ENCODE results near the gene KIF26B.

The KIF26B gene

DNA sequence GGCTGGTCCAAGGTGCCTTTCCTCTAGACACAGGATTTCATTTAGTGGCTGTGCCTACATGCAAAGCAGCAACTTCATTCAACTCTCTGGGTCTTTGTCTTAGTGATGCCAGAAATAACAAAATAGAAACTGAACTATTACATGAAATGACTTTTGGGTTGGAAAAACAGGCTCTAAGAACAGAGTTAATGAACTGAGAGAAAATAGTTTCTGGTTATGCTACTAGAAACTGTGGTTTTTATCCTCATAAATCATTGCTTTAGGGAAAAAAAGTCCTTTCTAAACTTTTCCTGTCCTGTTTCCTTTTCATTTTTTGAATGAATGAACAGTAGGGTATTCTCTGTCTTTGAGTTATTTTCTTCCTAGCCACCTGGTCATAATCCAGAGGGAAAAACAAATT, 424.0 kb downstream of the KIF26B start:
- H3K9me3 ChIP-seq, result no peaks in the 10 kb centered on the region
- H3K27me3 ChIP-seq, result no peaks in the 10 kb centered on the region
- H3K36me3 ChIP-seq, result peaks cover 7% of the 10 kb centered on the region
- TF ChIP-seq, protein P1, sequence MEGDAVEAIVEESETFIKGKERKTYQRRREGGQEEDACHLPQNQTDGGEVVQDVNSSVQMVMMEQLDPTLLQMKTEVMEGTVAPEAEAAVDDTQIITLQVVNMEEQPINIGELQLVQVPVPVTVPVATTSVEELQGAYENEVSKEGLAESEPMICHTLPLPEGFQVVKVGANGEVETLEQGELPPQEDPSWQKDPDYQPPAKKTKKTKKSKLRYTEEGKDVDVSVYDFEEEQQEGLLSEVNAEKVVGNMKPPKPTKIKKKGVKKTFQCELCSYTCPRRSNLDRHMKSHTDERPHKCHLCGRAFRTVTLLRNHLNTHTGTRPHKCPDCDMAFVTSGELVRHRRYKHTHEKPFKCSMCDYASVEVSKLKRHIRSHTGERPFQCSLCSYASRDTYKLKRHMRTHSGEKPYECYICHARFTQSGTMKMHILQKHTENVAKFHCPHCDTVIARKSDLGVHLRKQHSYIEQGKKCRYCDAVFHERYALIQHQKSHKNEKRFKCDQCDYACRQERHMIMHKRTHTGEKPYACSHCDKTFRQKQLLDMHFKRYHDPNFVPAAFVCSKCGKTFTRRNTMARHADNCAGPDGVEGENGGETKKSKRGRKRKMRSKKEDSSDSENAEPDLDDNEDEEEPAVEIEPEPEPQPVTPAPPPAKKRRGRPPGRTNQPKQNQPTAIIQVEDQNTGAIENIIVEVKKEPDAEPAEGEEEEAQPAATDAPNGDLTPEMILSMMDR (IDR thresholded peaks at IDR 0.05; ENCODE audit: low read depth, low read length), result no peak
- H3K4me1 ChIP-seq, result peaks cover 14% of the 10 kb centered on the region
- DNase-seq, result no peak
- no peak overlapping the region for H3K4me3 ChIP-seq (ENCODE audit: low read depth, low read length)

DNA sequence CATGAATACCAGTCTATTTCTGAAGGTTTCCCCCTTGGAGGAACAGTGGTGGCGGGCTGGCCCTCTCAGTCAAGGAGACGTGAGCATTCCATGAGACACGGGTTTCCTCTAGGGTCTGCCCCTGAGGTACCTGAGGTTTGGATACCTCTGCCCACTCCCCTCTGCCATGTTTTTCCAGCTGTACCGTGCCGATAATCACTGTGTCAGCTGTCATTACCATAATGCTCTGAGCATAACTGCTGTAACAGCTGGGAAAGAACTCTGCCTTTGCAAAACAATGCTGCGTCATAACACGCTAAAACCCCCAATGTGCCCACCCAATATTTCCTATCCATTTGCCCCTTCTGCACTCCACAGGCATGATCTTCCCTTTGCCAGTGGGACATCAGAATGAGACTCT, 425.1 kb downstream of the KIF26B start:
- peaks cover 24% of the 10 kb centered on the region for H3K4me1 ChIP-seq
- H3K36me3 ChIP-seq, result peaks cover 7% of the 10 kb centered on the region
- no peak for DNase-seq
- H3K4me3 ChIP-seq (ENCODE audit: low read depth, low read length), result no peak overlapping the region
- H3K9me3 ChIP-seq, result no peaks in the 10 kb centered on the region
- no peaks in the 10 kb centered on the region for H3K27me3 ChIP-seq
- TF ChIP-seq, protein P1 (IDR thresholded peaks at IDR 0.05; ENCODE audit: low read depth, low read length), result no peak

DNA sequence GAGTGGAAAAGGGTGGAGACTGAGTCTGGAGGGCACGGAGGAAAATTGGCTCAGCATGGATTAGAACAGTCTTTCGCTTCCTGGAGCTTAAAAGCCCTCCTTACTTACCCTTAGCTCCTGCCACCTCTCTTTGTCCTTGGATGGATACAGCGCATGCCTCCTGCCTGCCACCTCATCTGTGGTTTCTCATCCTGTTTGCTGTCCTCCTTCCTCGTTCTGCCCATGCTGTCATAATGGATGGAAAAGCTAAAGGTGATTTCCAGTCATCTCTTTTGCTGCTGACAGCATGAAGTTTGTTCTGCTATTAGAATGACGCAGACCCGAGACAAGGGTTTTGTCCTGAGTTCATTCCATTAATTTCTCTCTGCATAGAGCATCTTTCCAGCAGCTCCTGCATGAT, 425.9 kb downstream of the KIF26B start:
- no peak overlapping the region for H3K4me3 ChIP-seq (ENCODE audit: low read depth, low read length)
- no peaks in the 10 kb centered on the region for H3K27me3 ChIP-seq
- H3K4me1 ChIP-seq, result peaks cover 30% of the 10 kb centered on the region
- H3K9me3 ChIP-seq, result no peaks in the 10 kb centered on the region
- TF ChIP-seq, protein P1 (IDR thresholded peaks at IDR 0.05; ENCODE audit: low read depth, low read length), result no peak
- peaks cover 7% of the 10 kb centered on the region for H3K36me3 ChIP-seq
- no peak for DNase-seq

DNA sequence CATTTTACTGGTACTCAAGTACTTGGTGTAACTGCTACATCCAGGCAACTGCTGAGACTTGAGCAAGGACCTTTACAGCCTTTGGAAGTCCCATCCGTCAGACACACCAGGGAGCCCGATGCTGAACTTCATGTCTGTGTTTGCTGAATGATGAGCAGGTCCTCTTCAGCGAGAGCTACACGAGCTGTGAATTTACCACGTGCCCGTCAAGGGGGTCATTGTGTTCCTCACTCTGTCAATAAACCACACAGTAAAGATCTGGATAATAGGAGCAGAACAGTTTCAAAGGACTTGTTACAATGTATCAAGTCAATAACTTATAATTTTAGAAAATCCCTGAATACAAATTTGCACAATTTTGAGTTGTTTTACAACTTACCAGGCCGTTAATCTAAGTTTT, 427.2 kb downstream of the KIF26B start:
- TF ChIP-seq, protein P1 (IDR thresholded peaks at IDR 0.05; ENCODE audit: low read depth, low read length), result no peak
- Histone ChIP-seq H3K9me3 (no peaks in the 10 kb centered on the region), H3K4me3 (ENCODE audit: low read depth, low read length) (no peak overlapping the region), H3K36me3 (peaks cover 6% of the 10 kb centered on the region), H3K27me3 (no peaks in the 10 kb centered on the region), H3K4me1 (peaks cover 35% of the 10 kb centered on the region)
- no peak for DNase-seq

DNA sequence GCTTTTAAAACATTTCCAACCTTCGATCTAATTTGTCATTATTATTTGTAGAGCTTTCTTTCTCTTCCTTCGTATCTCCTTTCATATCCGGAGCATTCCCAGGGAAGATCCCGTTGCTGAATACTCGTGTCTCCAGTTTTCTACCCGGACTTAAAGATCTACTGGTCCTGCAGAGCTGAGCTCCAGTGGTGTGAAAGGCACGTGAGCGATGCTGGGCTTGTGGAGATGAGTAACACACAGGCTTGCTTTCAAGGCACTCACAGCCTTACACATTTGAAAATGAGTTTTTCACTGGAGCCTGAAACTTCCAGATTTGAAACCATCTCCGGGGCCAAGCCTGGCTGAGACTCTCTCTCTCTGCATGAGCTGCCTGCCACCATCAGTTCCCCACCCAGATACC, 428.3 kb downstream of the KIF26B start:
- TF ChIP-seq, protein P1 (IDR thresholded peaks at IDR 0.05; ENCODE audit: low read depth, low read length), result no peak
- Histone ChIP-seq H3K4me1 (peaks cover 44% of the 10 kb centered on the region), H3K36me3 (peaks cover 3% of the 10 kb centered on the region; the same call in 1 of the 2 replicates)

DNA sequence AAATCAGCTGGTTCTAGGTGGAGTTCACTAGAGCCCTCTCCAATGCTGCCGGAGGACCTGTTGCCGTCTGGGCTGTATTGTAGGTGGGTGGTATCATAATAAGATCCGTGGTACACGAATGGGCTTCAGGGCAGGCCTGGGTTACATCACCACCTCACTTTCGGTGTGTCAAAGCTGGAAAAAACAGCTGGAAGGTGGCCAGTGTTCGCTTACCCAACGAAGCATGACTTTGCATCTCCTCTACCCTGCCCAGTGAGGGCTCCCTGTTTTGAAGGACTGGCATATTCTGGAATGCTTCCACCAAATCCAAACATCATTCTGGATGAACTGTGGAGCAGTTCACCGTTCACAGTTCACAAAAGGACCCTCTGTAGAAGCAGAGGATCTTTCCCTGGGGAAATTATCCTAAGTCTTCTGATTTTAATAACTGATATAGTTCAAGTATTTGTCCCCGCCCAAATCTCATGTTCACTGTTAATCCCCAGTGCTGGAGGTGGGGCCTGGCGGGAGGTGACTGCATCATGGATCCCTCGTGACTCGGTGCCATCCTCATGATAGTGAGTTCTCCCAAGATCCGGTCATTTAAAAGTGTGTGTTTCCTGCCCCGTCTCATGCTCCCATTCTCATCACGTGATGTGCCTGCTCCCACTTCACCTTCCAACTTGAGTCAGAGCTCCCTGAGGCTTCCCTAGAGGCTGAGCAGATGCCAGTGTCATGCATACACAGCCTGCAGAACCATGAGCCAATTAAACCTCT, 429.0 kb downstream of the KIF26B start:
- Histone ChIP-seq H3K9me3 (no peaks in the 10 kb centered on the region), H3K4me1 (peaks cover 51% of the 10 kb centered on the region), H3K36me3 (peaks cover 3% of the 10 kb centered on the region; the same call in 1 of the 2 replicates), H3K27me3 (no peaks in the 10 kb centered on the region), H3K4me3 (ENCODE audit: low read depth, low read length) (peak overlapping the region; percentile 30)
- DNase-seq, result peak; percentile 89
- TF ChIP-seq, protein P1 (IDR thresholded peaks at IDR 0.05; ENCODE audit: low read depth, low read length), result no peak

More for the DNA sequence above, 428.3 kb downstream of the KIF26B start:
- Histone ChIP-seq H3K9me3 (no peaks in the 10 kb centered on the region), H3K4me3 (ENCODE audit: low read depth, low read length) (peak overlapping the region; percentile 30), H3K27me3 (no peaks in the 10 kb centered on the region)
- DNase-seq, result no peak
